ENCODE data around the gene DCDC2C.

DCDC2C gene

GRCh38 chr2:3696545-3696944 lies 6.8 kb upstream of the DCDC2C start:
- Histone ChIP-seq H3K27ac (ENCODE audit: low read length) (no peak overlapping the region), H3K9ac (ENCODE audit: low read depth, low read length) (no peak overlapping the region), H3K36me3 (ENCODE audit: insufficient read depth, low read depth, low read length) (no peaks in the 10 kb centered on the region), H3K4me3 (ENCODE audit: low read length) (no peak overlapping the region), H3K4me1 (ENCODE audit: insufficient read depth, low read length) (no peaks in the 10 kb centered on the region), H3K9me3 (ENCODE audit: insufficient read depth, low read depth, low read length) (no peaks in the 10 kb centered on the region), H3K27me3 (ENCODE audit: insufficient read depth, low read length) (peaks cover 2% of the 10 kb centered on the region; the same call in 1 of the 2 replicates)

GRCh38 chr2:3701071-3701470 lies 2.3 kb upstream of the DCDC2C start:
- H3K9me3 ChIP-seq (ENCODE audit: insufficient read depth, low read depth, low read length), result no peaks in the 10 kb centered on the region
- H3K9ac ChIP-seq (ENCODE audit: low read depth, low read length), result no peak overlapping the region
- no peak overlapping the region for H3K4me3 ChIP-seq (ENCODE audit: low read length)
- peaks cover 19% of the 10 kb centered on the region for H3K27me3 ChIP-seq (ENCODE audit: insufficient read depth, low read length)
- no peak overlapping the region for H3K27ac ChIP-seq (ENCODE audit: low read length)
- no peaks in the 10 kb centered on the region for H3K36me3 ChIP-seq (ENCODE audit: insufficient read depth, low read depth, low read length)
- H3K4me1 ChIP-seq (ENCODE audit: insufficient read depth, low read length), result no peaks in the 10 kb centered on the region

GRCh38 chr2:3703757-3704355 lies 481 bp downstream of the DCDC2C start:
- no peak overlapping the region for H3K9ac ChIP-seq (ENCODE audit: low read depth, low read length)
- H3K27me3 ChIP-seq (ENCODE audit: insufficient read depth, low read length), result peaks cover 19% of the 10 kb centered on the region
- no peaks in the 10 kb centered on the region for H3K4me1 ChIP-seq (ENCODE audit: insufficient read depth, low read length)
- no peak overlapping the region for H3K27ac ChIP-seq (ENCODE audit: low read length)
- no peaks in the 10 kb centered on the region for H3K9me3 ChIP-seq (ENCODE audit: insufficient read depth, low read depth, low read length)
- no peak overlapping the region; the same call in 1 of the 2 replicates for H3K4me3 ChIP-seq (ENCODE audit: low read length)
- no peaks in the 10 kb centered on the region for H3K36me3 ChIP-seq (ENCODE audit: insufficient read depth, low read depth, low read length)

DNA sequence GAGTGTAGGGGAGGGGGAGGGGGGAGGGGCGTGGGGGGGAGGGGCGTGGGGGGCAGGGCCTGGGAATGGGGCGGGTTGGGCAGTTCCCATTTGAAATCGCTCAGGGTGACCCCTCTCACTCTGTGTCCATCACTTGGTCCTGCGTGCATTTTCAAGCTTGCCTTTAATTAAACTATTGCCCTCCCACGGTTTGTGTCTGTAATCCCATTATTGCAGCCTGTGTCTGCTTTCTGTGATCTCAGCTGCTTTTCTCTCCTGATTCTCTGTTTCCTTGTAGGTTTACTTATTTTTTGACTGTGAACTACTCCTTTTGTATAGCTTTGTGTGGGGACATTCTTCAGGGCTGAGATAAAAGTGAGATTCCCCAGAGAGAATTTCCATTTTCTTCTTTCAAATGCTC lies 1.3 kb downstream of the DCDC2C start:
- Histone ChIP-seq H3K27ac (ENCODE audit: low read length) (no peak overlapping the region), H3K9me3 (ENCODE audit: insufficient read depth, low read depth, low read length) (no peaks in the 10 kb centered on the region), H3K4me1 (ENCODE audit: insufficient read depth, low read length) (no peaks in the 10 kb centered on the region), H3K27me3 (ENCODE audit: insufficient read depth, low read length) (peaks cover 19% of the 10 kb centered on the region), H3K4me3 (ENCODE audit: low read length) (no peak overlapping the region), H3K36me3 (ENCODE audit: insufficient read depth, low read depth, low read length) (no peaks in the 10 kb centered on the region), H3K9ac (ENCODE audit: low read depth, low read length) (no peak overlapping the region)

GRCh38 chr2:3705782-3706181 lies 2.4 kb downstream of the DCDC2C start:
- H3K27ac ChIP-seq (ENCODE audit: low read length), result no peak overlapping the region
- no peaks in the 10 kb centered on the region for H3K36me3 ChIP-seq (ENCODE audit: insufficient read depth, low read depth, low read length)
- no peak overlapping the region for H3K4me3 ChIP-seq (ENCODE audit: low read length)
- peaks cover 19% of the 10 kb centered on the region for H3K27me3 ChIP-seq (ENCODE audit: insufficient read depth, low read length)
- no peak overlapping the region for H3K9ac ChIP-seq (ENCODE audit: low read depth, low read length)
- H3K9me3 ChIP-seq (ENCODE audit: insufficient read depth, low read depth, low read length), result no peaks in the 10 kb centered on the region
- H3K4me1 ChIP-seq (ENCODE audit: insufficient read depth, low read length), result no peaks in the 10 kb centered on the region

- Histone ChIP-seq H3K9ac (ENCODE audit: low read depth, low read length) (no peak overlapping the region), H3K4me1 (ENCODE audit: insufficient read depth, low read length) (no peaks in the 10 kb centered on the region), H3K4me3 (ENCODE audit: low read length) (no peak overlapping the region), H3K9me3 (ENCODE audit: insufficient read depth, low read depth, low read length) (no peaks in the 10 kb centered on the region; the same call in 1 of the 2 replicates), H3K36me3 (ENCODE audit: insufficient read depth, low read depth, low read length) (no peaks in the 10 kb centered on the region), H3K27me3 (ENCODE audit: insufficient read depth, low read length) (peaks cover 14% of the 10 kb centered on the region), H3K27ac (ENCODE audit: low read length) (no peak overlapping the region)
Measured at GRCh38 chr2:3706892-3707291, 3.5 kb downstream of the DCDC2C start.

GRCh38 chr2:3708576-3708975 lies 5.2 kb downstream of the DCDC2C start:
- Histone ChIP-seq H3K4me3 (ENCODE audit: low read length) (no peak overlapping the region), H3K9ac (ENCODE audit: low read depth, low read length) (no peak overlapping the region), H3K27me3 (ENCODE audit: insufficient read depth, low read length) (no peaks in the 10 kb centered on the region; the same call in 1 of the 2 replicates), H3K4me1 (ENCODE audit: insufficient read depth, low read length) (no peaks in the 10 kb centered on the region), H3K9me3 (ENCODE audit: insufficient read depth, low read depth, low read length) (no peaks in the 10 kb centered on the region; the same call in 1 of the 2 replicates), H3K27ac (ENCODE audit: low read length) (no peak overlapping the region), H3K36me3 (ENCODE audit: insufficient read depth, low read depth, low read length) (no peaks in the 10 kb centered on the region)

- Histone ChIP-seq H3K9ac (ENCODE audit: low read depth, low read length) (no peak overlapping the region), H3K27ac (ENCODE audit: low read length) (no peak overlapping the region), H3K4me3 (ENCODE audit: low read length) (no peak overlapping the region), H3K36me3 (ENCODE audit: insufficient read depth, low read depth, low read length) (no peaks in the 10 kb centered on the region), H3K9me3 (ENCODE audit: insufficient read depth, low read depth, low read length) (no peaks in the 10 kb centered on the region; the same call in 1 of the 2 replicates), H3K4me1 (ENCODE audit: insufficient read depth, low read length) (no peaks in the 10 kb centered on the region), H3K27me3 (ENCODE audit: insufficient read depth, low read length) (no peaks in the 10 kb centered on the region)
Measured at GRCh38 chr2:3709225-3709624, 5.8 kb downstream of the DCDC2C start.

DNA sequence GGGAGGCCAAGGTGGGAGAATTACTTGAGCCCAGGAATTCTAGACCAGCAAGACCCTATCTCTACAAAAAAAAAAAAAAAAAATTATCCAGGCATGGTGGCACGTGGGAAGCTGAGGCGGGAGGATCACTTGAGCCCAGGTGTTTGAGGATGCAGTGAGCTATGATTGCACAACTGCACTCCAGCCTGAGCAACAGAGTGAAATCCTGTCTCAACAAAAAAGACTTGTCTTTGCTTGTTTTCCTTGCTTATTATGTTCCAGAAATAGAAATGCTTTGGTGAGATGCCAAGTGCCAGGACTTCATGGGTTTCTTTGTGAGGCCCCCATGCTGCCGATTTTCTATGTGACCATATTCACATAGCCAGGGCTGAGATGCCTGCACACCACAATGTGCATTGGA lies 9.0 kb downstream of the DCDC2C start:
- H3K27me3 ChIP-seq (ENCODE audit: insufficient read depth, low read length), result no peaks in the 10 kb centered on the region
- H3K4me3 ChIP-seq (ENCODE audit: low read length), result no peak overlapping the region
- H3K36me3 ChIP-seq (ENCODE audit: insufficient read depth, low read depth, low read length), result no peaks in the 10 kb centered on the region
- H3K9ac ChIP-seq (ENCODE audit: low read depth, low read length), result no peak overlapping the region
- no peaks in the 10 kb centered on the region for H3K4me1 ChIP-seq (ENCODE audit: insufficient read depth, low read length)
- no peaks in the 10 kb centered on the region; the same call in 1 of the 2 replicates for H3K9me3 ChIP-seq (ENCODE audit: insufficient read depth, low read depth, low read length)
- H3K27ac ChIP-seq (ENCODE audit: low read length), result no peak overlapping the region

DNA sequence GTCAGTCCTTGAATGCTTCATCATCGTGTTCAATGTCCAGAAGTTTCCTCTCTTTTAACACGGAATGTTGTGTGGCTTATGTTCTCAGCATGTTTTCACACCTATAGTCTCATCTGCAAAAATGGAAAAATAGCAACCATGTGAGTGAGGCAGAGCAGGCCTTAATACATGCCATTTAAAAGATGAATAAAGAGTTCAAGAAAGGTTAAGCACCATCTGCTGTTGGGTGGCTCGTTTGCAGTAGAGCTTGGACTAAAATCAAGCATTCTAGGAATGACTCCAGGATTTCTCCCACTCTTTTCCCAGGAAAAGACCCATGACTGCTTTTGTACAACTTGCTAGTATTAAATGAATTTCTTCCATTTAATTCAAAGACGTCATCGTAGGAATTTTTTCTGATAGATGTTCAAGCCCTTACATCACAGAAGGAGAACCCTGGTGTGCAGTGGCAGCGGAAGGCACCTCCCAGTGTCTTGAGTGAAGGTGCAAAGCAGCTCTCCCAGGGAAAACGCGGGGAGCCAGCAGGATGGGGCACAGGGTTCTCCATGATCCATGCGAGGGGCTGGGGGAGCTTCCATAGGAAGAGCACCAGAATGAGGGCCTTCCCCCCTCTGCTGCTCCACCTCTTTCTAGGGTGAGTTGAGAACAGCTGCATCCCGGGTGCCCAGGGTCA lies 9.6 kb downstream of the DCDC2C start:
- no peak overlapping the region for H3K4me3 ChIP-seq (ENCODE audit: low read length)
- no peaks in the 10 kb centered on the region for H3K36me3 ChIP-seq (ENCODE audit: insufficient read depth, low read depth, low read length)
- H3K27me3 ChIP-seq (ENCODE audit: insufficient read depth, low read length), result no peaks in the 10 kb centered on the region
- H3K27ac ChIP-seq (ENCODE audit: low read length), result no peak overlapping the region
- no peaks in the 10 kb centered on the region for H3K4me1 ChIP-seq (ENCODE audit: insufficient read depth, low read length)
- no peak overlapping the region for H3K9ac ChIP-seq (ENCODE audit: low read depth, low read length)
- H3K9me3 ChIP-seq (ENCODE audit: insufficient read depth, low read depth, low read length), result no peaks in the 10 kb centered on the region; the same call in 1 of the 2 replicates

- Histone ChIP-seq H3K36me3 (ENCODE audit: insufficient read depth, low read depth, low read length) (no peaks in the 10 kb centered on the region), H3K4me1 (ENCODE audit: insufficient read depth, low read length) (no peaks in the 10 kb centered on the region), H3K27me3 (ENCODE audit: insufficient read depth, low read length) (no peaks in the 10 kb centered on the region), H3K9ac (ENCODE audit: low read depth, low read length) (no peak overlapping the region), H3K4me3 (ENCODE audit: low read length) (no peak overlapping the region), H3K9me3 (ENCODE audit: insufficient read depth, low read depth, low read length) (peaks cover 5% of the 10 kb centered on the region; the same call in 1 of the 2 replicates), H3K27ac (ENCODE audit: low read length) (no peak overlapping the region)
Measured at GRCh38 chr2:3718679-3719078, 15.3 kb downstream of the DCDC2C start.

GRCh38 chr2:3725002-3725401 lies 21.6 kb downstream of the DCDC2C start:
- H3K9ac ChIP-seq (ENCODE audit: low read depth, low read length), result no peak overlapping the region
- peaks cover 13% of the 10 kb centered on the region for H3K27me3 ChIP-seq (ENCODE audit: insufficient read depth, low read length)
- no peak overlapping the region for H3K27ac ChIP-seq (ENCODE audit: low read length)
- 0 out of 2 replicates have a peak, but pooled peaks cover 5% of the 10 kb centered on the region for H3K4me1 ChIP-seq (ENCODE audit: insufficient read depth, low read length)
- H3K36me3 ChIP-seq (ENCODE audit: insufficient read depth, low read depth, low read length), result no peaks in the 10 kb centered on the region
- peaks cover 5% of the 10 kb centered on the region; the same call in 1 of the 2 replicates for H3K9me3 ChIP-seq (ENCODE audit: insufficient read depth, low read depth, low read length)
- no peak overlapping the region for H3K4me3 ChIP-seq (ENCODE audit: low read length)

All from iPS-20b (cell line).